Skin epidermis (tissue), 12 donors: ENCODE results near the gene PICK1.

Experiments
- H3K27ac ChIP-seq, 21 experiments: fragments of 200-600 bp; sonication (generic) in 11 of 21; one replicate each; pipeline ENCODE4 v1.5.0; 2020; ENCODE audit warnings: mild to moderate bottlenecking in 3 of 21, inconsistent platforms in 2 of 21, moderate library complexity in 2 of 21
- H3K4me3 ChIP-seq, 7 experiments: fragments of 200-600 bp; sonication (generic) in 2 of 7; one replicate each; pipeline ENCODE4 v1.5.0; 2020; ENCODE audit warnings: inconsistent platforms in 2 of 7, mild to moderate bottlenecking in 2 of 7, moderate library complexity in 1 of 7

PICK1 gene

GRCh38 chr22:38056969-38057891 is at the start of gene PICK1:
Gene PICK1 (plus strand): TSS chr22:38057404. CDS start chr22:38057810, 406 bp downstream.
- Histone ChIP-seq H3K27ac (peak within 1 kb of the TSS; percentile 51 to 91 (median 78)), H3K4me3 (peak within 1 kb of the TSS; percentile 36 to 68 (median 59))

- peak overlapping the region in 1 of 21 experiments; percentile 31 for H3K27ac ChIP-seq
- no peak overlapping the region for H3K4me3 ChIP-seq
Observed at GRCh38 chr22:38009000-38009806, 48.0 kb upstream of the PICK1 start.

DNA sequence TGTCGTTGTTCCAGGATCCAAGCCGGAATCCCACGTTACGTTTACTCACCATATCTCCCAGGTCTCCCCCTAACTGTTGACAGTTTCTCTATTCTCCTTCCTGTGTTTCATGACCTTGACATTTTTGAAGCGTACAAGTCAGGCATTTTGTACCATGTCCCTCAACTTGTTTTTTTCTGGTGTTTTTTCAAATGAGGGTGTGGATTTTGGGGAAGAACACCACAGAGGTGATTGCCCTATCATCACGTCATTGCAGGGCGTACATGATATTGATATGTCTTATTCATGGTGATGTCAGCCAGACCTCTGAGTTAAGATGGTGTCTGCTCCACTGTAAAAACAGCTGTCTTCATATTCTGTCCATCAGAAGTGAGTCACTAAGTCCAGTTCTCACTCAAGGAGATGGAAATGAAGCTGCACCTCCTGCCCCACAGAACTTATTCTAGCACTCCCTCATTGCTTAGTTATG is 44.6 kb upstream of the PICK1 start:
- Histone ChIP-seq H3K4me3 (no peak overlapping the region), H3K27ac (no peak overlapping the region)

- H3K4me3 ChIP-seq = no peak overlapping the region
- no peak overlapping the region for H3K27ac ChIP-seq
Observed at GRCh38 chr22:38014083-38014482, 43.1 kb upstream of the PICK1 start.

DNA sequence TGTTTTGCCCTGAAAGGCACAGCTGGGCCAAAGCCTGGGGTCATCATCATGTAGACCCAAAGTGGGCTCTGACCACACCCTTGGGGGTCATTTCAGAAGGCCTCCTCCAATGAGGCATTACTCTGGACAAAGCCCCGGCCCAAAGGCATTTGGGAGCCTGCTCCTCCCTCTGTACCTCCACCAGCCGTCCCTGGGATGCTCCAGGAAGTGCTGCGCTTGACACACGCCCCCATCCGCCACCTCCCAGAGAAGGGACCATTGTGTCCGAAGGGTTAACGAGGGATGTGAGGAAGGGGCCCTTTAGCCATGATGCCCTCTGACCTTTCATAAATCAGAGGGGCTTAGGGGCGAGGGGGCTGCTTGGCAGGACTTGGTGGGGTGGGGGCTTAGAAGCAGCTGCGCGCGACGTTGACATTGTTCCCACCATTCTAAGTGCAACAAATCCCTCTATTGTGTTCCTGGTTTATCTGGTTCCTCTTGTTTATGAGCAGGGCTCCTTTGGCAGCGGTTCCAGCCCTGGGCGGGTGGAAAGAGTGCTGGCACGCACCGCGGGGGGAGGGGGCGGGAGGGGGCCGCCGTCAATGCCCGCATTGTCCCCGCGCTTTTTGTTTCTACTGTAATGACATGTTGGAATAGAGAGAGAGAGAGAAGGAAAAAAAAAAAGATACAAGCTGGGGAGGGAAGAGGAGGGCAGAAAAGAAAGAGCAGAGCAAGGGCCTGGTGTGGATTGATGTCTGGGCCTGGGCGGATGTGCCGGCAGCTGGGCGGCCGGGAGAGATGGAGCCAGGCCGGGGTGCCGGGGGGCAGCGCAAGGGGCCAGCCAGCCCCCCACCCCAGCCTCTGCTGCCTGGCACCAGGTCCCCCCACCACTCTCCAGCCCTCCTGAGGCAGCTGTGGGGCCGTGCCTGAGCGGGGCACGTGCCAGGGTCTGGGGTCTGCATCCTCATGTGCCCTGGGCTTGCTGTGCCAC is 40.7 kb upstream of the PICK1 start:
- peak overlapping the region in 20 of 21 experiments; percentile 39 to 90 (median 78) for H3K27ac ChIP-seq
- H3K4me3 ChIP-seq = peak overlapping the region in 1 of 7 experiments; percentile 13

GRCh38 chr22:38017272-38017920 is 39.8 kb upstream of the PICK1 start:
- peak overlapping the region in 20 of 21 experiments; percentile 39 to 90 (median 78) for H3K27ac ChIP-seq
- H3K4me3 ChIP-seq = no peak overlapping the region

DNA sequence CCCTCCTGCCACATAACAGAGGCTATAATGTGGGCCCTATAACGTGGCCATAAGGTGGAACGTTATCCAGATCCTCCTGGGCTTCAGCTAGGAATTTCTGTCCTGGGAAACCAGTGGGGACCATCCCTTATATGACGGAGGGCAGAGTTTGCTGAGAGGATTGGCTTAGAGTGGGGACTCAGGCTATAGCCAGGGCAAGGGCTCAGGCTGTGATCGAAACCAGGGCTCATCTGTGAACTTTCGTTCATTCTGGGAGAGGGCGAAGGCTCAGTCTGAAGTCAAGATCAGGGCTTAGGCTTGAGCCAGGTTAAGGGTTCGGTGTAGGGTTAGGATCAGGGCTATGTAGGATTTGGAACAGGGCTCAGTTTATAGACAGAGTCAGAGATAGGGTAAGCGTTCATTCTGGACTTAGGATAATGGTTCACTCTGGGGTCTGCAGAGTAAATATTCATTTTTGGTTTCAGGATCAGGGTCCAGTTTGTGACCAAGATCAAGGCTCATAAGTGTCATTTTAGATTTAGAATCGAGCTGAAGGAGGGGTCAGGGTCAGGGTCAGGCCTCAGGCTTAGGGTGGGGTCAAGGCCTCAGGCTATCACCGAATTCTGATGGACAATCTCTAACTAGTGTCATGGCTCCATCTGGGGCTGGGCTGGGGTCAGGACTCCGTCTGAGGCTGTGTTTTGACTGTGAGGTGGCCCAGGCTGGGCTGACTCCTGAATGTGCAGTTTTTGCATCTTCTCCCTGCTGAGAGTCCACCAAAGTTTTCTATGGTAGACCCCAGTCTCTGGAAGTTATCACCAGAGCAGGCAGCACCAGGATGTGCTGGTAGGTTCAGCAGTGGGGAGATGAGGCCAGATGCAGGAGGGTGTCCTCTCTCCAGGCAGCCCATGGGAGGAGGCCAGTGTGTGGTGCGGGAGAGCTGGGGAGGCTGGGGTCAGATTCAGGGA is 39.0 kb upstream of the PICK1 start:
- no peak overlapping the region for H3K4me3 ChIP-seq
- peak overlapping the region in 16 of 21 experiments; percentile 34 to 90 (median 80) for H3K27ac ChIP-seq

GRCh38 chr22:38018938-38019827 is 38.0 kb upstream of the PICK1 start:
- peak overlapping the region in 4 of 21 experiments; percentile 32 to 81 (median 69) for H3K27ac ChIP-seq
- H3K4me3 ChIP-seq = no peak overlapping the region

- H3K27ac ChIP-seq = no peak overlapping the region
- no peak overlapping the region for H3K4me3 ChIP-seq
Observed at GRCh38 chr22:38021206-38021605, 36.0 kb upstream of the PICK1 start.

DNA sequence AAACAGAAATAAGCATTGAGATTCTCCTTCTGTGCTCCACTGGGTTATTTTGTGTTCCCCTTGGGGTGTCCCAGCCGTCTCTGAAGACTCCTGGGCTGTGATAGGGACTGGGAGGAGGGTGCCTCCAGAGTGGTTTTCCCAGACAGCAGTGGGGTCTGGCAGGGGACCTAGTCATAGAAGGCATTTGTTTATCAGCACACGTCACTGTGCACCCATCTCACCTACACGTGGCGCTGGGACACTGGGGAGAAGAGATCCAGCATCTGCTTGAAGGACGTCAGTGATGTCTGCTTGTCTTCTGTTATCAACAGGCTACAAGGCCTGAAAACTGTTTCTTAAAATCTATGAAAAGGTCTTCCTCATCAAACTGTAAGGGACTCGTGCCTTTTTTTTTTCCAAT is 34.2 kb upstream of the PICK1 start:
- no peak overlapping the region for H3K27ac ChIP-seq
- H3K4me3 ChIP-seq = no peak overlapping the region

GRCh38 chr22:38025514-38025913 is 31.7 kb upstream of the PICK1 start:
- H3K4me3 ChIP-seq = no peak overlapping the region
- peak overlapping the region in 1 of 21 experiments; percentile 19 for H3K27ac ChIP-seq

- Histone ChIP-seq H3K4me3 (no peak overlapping the region), H3K27ac (peak overlapping the region in 2 of 21 experiments; percentile 3 to 19)
Observed at GRCh38 chr22:38026130-38027111, 30.8 kb upstream of the PICK1 start.

DNA sequence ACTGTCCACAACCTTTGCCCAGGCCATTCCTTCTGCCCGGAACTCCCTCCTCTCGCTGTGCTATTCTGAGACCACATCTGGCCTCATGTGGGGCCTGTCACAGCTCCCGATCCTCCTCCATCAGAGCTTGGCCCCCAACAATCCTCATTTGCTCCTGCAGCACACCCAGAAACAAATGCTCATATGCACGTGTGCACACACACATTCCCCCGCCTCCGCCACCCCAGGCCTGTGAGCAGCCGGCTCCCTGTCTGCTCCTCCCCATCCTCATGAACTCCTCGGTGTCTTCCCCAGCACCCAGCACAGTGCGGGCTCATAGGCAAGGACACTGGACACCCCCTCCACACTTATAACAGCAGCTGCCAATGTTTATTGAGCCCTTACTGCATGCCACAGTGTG is 29.7 kb upstream of the PICK1 start:
- H3K27ac ChIP-seq = peak overlapping the region in 1 of 21 experiments; percentile 34
- no peak overlapping the region for H3K4me3 ChIP-seq

GRCh38 chr22:38028344-38029130 is 28.7 kb upstream of the PICK1 start:
- Histone ChIP-seq H3K27ac (no peak overlapping the region), H3K4me3 (no peak overlapping the region)

DNA sequence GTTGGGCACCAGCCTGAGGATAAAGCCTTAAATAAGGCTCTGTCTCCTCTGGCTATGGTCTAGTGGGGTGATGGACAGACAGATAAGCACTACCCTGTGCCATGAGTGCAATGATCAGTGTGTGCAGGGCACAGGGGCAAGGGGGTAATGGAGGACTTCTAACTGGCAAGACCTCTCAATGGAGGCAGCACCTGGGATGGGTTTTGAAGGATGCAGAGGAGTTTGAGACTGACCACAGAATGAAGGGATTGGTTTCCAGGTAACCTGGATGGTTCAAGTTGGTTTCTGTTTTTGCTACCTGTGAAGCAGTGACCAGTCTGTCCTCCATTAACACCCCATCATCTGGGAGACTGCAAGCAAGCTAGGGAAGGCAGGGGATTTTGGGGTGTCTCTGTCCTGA is 27.8 kb upstream of the PICK1 start:
- H3K27ac ChIP-seq = peak overlapping the region in 1 of 21 experiments; percentile 20

More for the DNA sequence above, 27.8 kb upstream of the PICK1 start:
- H3K4me3 ChIP-seq = no peak overlapping the region
